Choroid plexus epithelial cell (primary cell): ENCODE measurements around the gene ARL8B.

Experiments
- DNase-seq: peaks from one replicate; pipeline ENCODE4 v3.0.0-alpha.2; 2010; ENCODE audit warnings: low read depth
- H3K4me3 ChIP-seq: 2 replicates; pipeline ENCODE4 v1.5.1; 2011; ENCODE audit warnings: low read depth, mild to moderate bottlenecking, control low read depth, low read length, moderate library complexity
- CTCF ChIP-seq: conservative IDR thresholded peaks from 2 replicates; pipeline ENCODE4 v1.5.1; 2011; ENCODE audit warnings: low read depth, mild to moderate bottlenecking, control low read depth, inconsistent platforms, low read length, moderate library complexity

ARL8B gene

GRCh38 chr3:5229414-5229813 is 107.3 kb downstream of the ARL8B start:
- no peak overlapping the region for H3K4me3 ChIP-seq
- no peak for DNase-seq
- no peak for TF ChIP-seq CTCF
